Body of pancreas (tissue), 4 donors: ENCODE measurements around the gene KCNJ6.

Experiments used
- CTCF ChIP-seq, 7 experiments: fragments of 450-650 bp in 4 of 7; fragments of 200-600 bp in 3 of 7; sonication (generic) in 3 of 7; IDR thresholded peaks; one replicate each; pipeline ENCODE4 v1.5.1; 2016 to 2019; ENCODE audit warnings: antibody characterized with exemption in 7 of 7
- POLR2A ChIP-seq, 3 donors: fragments of 450-650 bp; IDR thresholded peaks; one replicate each; pipeline ENCODE4 v1.6.1; 2016; ENCODE audit warnings: antibody characterized with exemption in 3 of 3, mild to moderate bottlenecking in 2 of 3

GRCh38 chr21:37886120-37886519 is 30.1 kb downstream of the KCNJ6 start:
- no peak for TF ChIP-seq POLR2A (IDR thresholded peaks at IDR 0.05)
- TF ChIP-seq CTCF (IDR thresholded peaks at IDR 0.05): no peak
